ENCODE results near the gene NCBP2.

DNA sequence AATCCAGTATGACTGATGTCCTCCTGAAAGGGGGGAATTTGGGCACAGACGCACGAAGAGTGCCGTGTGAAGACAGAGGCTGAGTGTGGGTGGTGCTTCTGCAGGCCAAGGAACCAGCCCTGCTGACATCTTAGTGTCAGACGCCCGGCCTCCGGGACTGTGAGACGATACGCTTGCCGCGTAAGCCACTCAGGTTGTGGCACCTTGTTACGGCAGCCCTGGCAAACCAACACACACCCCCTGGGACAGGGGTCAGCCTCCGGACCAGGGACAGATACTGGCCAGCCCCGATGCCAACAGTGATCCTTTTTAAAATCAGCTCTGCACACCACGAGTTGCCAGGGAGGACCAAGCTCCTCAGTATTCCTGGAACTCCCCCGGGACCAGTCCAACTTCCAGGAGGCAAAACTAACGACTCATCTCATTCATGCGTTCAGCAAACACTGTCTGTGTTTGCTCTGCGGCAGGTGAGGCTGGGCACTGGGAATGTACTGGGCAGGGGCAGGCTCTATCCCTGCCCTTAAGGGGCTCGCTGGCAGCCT is 47.5 kb upstream of the NCBP2 start:
- TF ChIP-seq POLR2AphosphoS5 (IDR thresholded peaks at IDR 0.05) (no peak), EZH2 (IDR thresholded peaks at IDR 0.05; ENCODE audit: borderline replicate concordance, insufficient read depth, low read length, poor library complexity, severe bottlenecking) (no peak), REST (IDR thresholded peaks at IDR 0.05; ENCODE audit: borderline replicate concordance) (no peak), EP300 (conservative IDR thresholded peaks at IDR 0.05; ENCODE audit: poor library complexity, severe bottlenecking) (no peak), RAD21 (conservative IDR thresholded peaks at IDR 0.05) (no peak), TAF1 (IDR thresholded peaks at IDR 0.05; ENCODE audit: low read depth) (no peak)
- TF ChIP-seq, protein P1, sequence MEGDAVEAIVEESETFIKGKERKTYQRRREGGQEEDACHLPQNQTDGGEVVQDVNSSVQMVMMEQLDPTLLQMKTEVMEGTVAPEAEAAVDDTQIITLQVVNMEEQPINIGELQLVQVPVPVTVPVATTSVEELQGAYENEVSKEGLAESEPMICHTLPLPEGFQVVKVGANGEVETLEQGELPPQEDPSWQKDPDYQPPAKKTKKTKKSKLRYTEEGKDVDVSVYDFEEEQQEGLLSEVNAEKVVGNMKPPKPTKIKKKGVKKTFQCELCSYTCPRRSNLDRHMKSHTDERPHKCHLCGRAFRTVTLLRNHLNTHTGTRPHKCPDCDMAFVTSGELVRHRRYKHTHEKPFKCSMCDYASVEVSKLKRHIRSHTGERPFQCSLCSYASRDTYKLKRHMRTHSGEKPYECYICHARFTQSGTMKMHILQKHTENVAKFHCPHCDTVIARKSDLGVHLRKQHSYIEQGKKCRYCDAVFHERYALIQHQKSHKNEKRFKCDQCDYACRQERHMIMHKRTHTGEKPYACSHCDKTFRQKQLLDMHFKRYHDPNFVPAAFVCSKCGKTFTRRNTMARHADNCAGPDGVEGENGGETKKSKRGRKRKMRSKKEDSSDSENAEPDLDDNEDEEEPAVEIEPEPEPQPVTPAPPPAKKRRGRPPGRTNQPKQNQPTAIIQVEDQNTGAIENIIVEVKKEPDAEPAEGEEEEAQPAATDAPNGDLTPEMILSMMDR (IDR thresholded peaks at IDR 0.05; ENCODE audit: poor library complexity, severe bottlenecking): no peak
